ENCODE results near the gene TTBK2. TPM values are rescaled to one million over a fixed set of nuclear protein-coding genes. Genes with fewer than 3 reads are reported as not detected.
"Not testable (repeated sequence)": the region's sequence is repeated elsewhere in the genome, so short reads cannot be mapped to it uniquely, and the experiment has no call there.

TTBK2 gene
- total and polyA plus RNA-seq, 2 donors (not counting 1 experiment from before 2014, with no cell fraction given) = 4.3 to 39.6 TPM

DNA sequence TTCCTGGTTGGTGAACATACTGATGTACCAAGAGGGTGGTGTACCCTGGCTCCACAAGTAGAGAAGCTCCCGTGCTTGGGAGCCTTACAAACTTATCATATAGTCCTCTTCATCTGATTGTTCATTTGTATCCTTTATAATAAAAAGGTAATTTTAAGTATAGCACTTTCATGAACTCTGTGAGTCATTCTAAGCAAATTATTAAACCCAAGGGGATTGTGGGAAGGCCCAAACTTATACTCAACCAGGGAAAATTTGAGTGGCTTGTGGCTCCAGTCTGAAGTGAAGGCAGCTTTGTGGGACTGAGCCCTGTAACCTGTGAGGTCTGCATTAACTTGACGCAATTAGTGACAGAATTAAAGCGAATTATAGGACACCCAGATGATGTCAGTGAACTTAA, 29.0 kb downstream of the TTBK2 start:
- Histone ChIP-seq H3K27me3 (replicated peaks in 1 of 4; ENCODE audit: control extremely low read depth in 1 of 4, control insufficient read depth in 3 of 4, insufficient read depth in 4 of 4, low read length in 3 of 4) (no peaks in the 10 kb centered on the region), H3K9me3 (ENCODE audit: control extremely low read depth in 1 of 3, control insufficient read depth in 2 of 3, insufficient read depth in 1 of 3, low read length in 2 of 3) (peaks cover 4 to 13% (median 12%) of the 10 kb centered on the region in 3 donors), H3K9ac (ENCODE audit: low read length) (no peak overlapping the region), H3K27ac (ENCODE audit: low read length in 2 of 2) (no peak overlapping the region), H3K4me2 (replicated peaks; ENCODE audit: low read depth, low read length, poor library complexity, severe bottlenecking) (no peak overlapping the region), H3K4me3 (ENCODE audit: control extremely low read depth in 1 of 5, extremely low read depth in 1 of 5, insufficient read depth in 1 of 5, low read depth in 2 of 5, low read length in 4 of 5) (no peak overlapping the region), H3K79me2 (ENCODE audit: control insufficient read depth, insufficient read depth, low read length) (peaks cover 57% of the 10 kb centered on the region), H3K4me1 (ENCODE audit: control insufficient read depth in 2 of 2, insufficient read depth in 2 of 2, low read length in 2 of 2) (peaks cover 0 to 4% of the 10 kb centered on the region in 2 donors), H2AFZ (ENCODE audit: insufficient read depth, low read depth, low read length, poor library complexity, severe bottlenecking) (no peak overlapping the region), H4K20me1 (ENCODE audit: control insufficient read depth, insufficient read depth, low read length, poor library complexity, severe bottlenecking) (peaks cover 19% of the 10 kb centered on the region), H3K36me3 (replicated peaks in 1 of 2; ENCODE audit: control extremely low read depth in 1 of 2, control insufficient read depth in 1 of 2, extremely low read depth in 1 of 2, insufficient read depth in 2 of 2, low read length in 1 of 2) (peaks cover 0 to 1% of the 10 kb centered on the region in 2 experiments)
- ChIA-PET POLR2A (no interaction called here), CTCF (interaction anchor here (0.6 to 0.9 kb wide), 2 partner anchors 35 to 334 kb away, joined by 3 read pairs; no protein-coding TSS in a partner anchor)
- intact Hi-C loops (cut with micrococcal nuclease) = no loop called here
- no peak overlapping the region for H3K27ac Mint-ChIP-seq
- no peak overlapping the region for H3K4me3 Mint-ChIP-seq
- peaks cover 5% of the 10 kb centered on the region for H3K9me3 Mint-ChIP-seq (ENCODE audit: insufficient read depth)
- peak; percentile 14 for ATAC-seq (ENCODE audit: low read depth)
- no peak for TF ChIP-seq EZH2 (IDR thresholded peaks at IDR 0.05; ENCODE audit: borderline replicate concordance, insufficient read depth, low read depth, low read length, poor library complexity, severe bottlenecking)
- TF ChIP-seq CTCF (IDR thresholded peaks at IDR 0.05) = no peak
- 65% methylated on average over 2 of the region's 3 CpGs for WGBS (ENCODE audit: insufficient coverage)
- H3K4me1 Mint-ChIP-seq = peaks cover 7% of the 10 kb centered on the region
- no peaks in the 10 kb centered on the region for H3K27me3 Mint-ChIP-seq
- DNase-seq = no peak

GRCh38 chr15:42890161-42890913, 30.2 kb downstream of the TTBK2 start:
- intact Hi-C loops (cut with micrococcal nuclease) = no loop called here
- Histone ChIP-seq H3K36me3 (replicated peaks in 1 of 2; ENCODE audit: control extremely low read depth in 1 of 2, control insufficient read depth in 1 of 2, extremely low read depth in 1 of 2, insufficient read depth in 2 of 2, low read length in 1 of 2) (no peaks in the 10 kb centered on the region), H3K27me3 (replicated peaks in 1 of 4; ENCODE audit: control extremely low read depth in 1 of 4, control insufficient read depth in 3 of 4, insufficient read depth in 4 of 4, low read length in 3 of 4) (no peaks in the 10 kb centered on the region), H3K9me3 (ENCODE audit: control extremely low read depth in 1 of 3, control insufficient read depth in 2 of 3, insufficient read depth in 1 of 3, low read length in 2 of 3) (peaks cover 4 to 23% (median 12%) of the 10 kb centered on the region in 3 donors), H3K9ac (ENCODE audit: low read length) (no peak overlapping the region), H3K4me1 (ENCODE audit: control insufficient read depth in 2 of 2, insufficient read depth in 2 of 2, low read length in 2 of 2) (peaks cover 0 to 4% of the 10 kb centered on the region in 2 donors), H4K20me1 (ENCODE audit: control insufficient read depth, insufficient read depth, low read length, poor library complexity, severe bottlenecking) (peaks cover 19% of the 10 kb centered on the region), H3K4me3 (ENCODE audit: control extremely low read depth in 1 of 5, extremely low read depth in 1 of 5, insufficient read depth in 1 of 5, low read depth in 2 of 5, low read length in 4 of 5) (no peak overlapping the region), H3K79me2 (ENCODE audit: control insufficient read depth, insufficient read depth, low read length) (peaks cover 47% of the 10 kb centered on the region), H3K27ac (ENCODE audit: low read length in 2 of 2) (no peak overlapping the region), H3K4me2 (replicated peaks; ENCODE audit: low read depth, low read length, poor library complexity, severe bottlenecking) (no peak overlapping the region), H2AFZ (ENCODE audit: insufficient read depth, low read depth, low read length, poor library complexity, severe bottlenecking) (no peak overlapping the region)
- ATAC-seq (ENCODE audit: low read depth) (no peak), DNase-seq (no peak)
- Mint-ChIP-seq H3K4me1 (peaks cover 7% of the 10 kb centered on the region), H3K27ac (no peak overlapping the region), H3K9me3 (ENCODE audit: insufficient read depth) (peaks cover 5% of the 10 kb centered on the region), H3K4me3 (no peak overlapping the region), H3K27me3 (no peaks in the 10 kb centered on the region)
- no peak for TF ChIP-seq CTCF (IDR thresholded peaks at IDR 0.05)
- TF ChIP-seq EZH2 (IDR thresholded peaks at IDR 0.05; ENCODE audit: borderline replicate concordance, insufficient read depth, low read depth, low read length, poor library complexity, severe bottlenecking) = no peak
- no CpG with 5 or more reads among the region's 2 CpGs for WGBS (ENCODE audit: insufficient coverage)
- POLR2A ChIA-PET = no interaction called here
- CTCF ChIA-PET = no interaction called here

- CTCF ChIA-PET; H3K4me3 ChIP-seq (ENCODE audit: control extremely low read depth in 1 of 5, extremely low read depth in 1 of 5, insufficient read depth in 1 of 5, low read depth in 2 of 5, low read length in 4 of 5); H3K27me3 ChIP-seq (replicated peaks in 1 of 4; ENCODE audit: control extremely low read depth in 1 of 4, control insufficient read depth in 3 of 4, insufficient read depth in 4 of 4, low read length in 3 of 4); H3K9ac ChIP-seq (ENCODE audit: low read length); H3K27ac Mint-ChIP-seq; H3K4me2 ChIP-seq (replicated peaks; ENCODE audit: low read depth, low read length, poor library complexity, severe bottlenecking); POLR2A ChIA-PET; ATAC-seq (ENCODE audit: low read depth); DNase-seq; H3K4me1 ChIP-seq (ENCODE audit: control insufficient read depth in 2 of 2, insufficient read depth in 2 of 2, low read length in 2 of 2); intact Hi-C loops (cut with micrococcal nuclease); H3K27me3 Mint-ChIP-seq; H3K4me1 Mint-ChIP-seq; H2AFZ ChIP-seq (ENCODE audit: insufficient read depth, low read depth, low read length, poor library complexity, severe bottlenecking); H3K36me3 ChIP-seq (replicated peaks in 1 of 2; ENCODE audit: control extremely low read depth in 1 of 2, control insufficient read depth in 1 of 2, extremely low read depth in 1 of 2, insufficient read depth in 2 of 2, low read length in 1 of 2); H3K4me3 Mint-ChIP-seq; H3K27ac ChIP-seq (ENCODE audit: low read length in 2 of 2): not testable (repeated sequence)
- peaks cover 1 to 22% (median 3%) of the 10 kb centered on the region in 3 donors for H3K9me3 ChIP-seq (ENCODE audit: control extremely low read depth in 1 of 3, control insufficient read depth in 2 of 3, insufficient read depth in 1 of 3, low read length in 2 of 3)
- H3K79me2 ChIP-seq (ENCODE audit: control insufficient read depth, insufficient read depth, low read length) = peaks cover 33% of the 10 kb centered on the region
- 100% methylated on average over 3 of the region's 3 CpGs for WGBS (ENCODE audit: insufficient coverage)
- H4K20me1 ChIP-seq (ENCODE audit: control insufficient read depth, insufficient read depth, low read length, poor library complexity, severe bottlenecking) = peaks cover 18% of the 10 kb centered on the region
- peaks cover 11% of the 10 kb centered on the region for H3K9me3 Mint-ChIP-seq (ENCODE audit: insufficient read depth)
Observed at GRCh38 chr15:42887384-42887783, 33.2 kb downstream of the TTBK2 start.

All from B cell (primary cell).